ENCODE results near the gene ANKRD23. TPM values are rescaled to one million over a fixed set of nuclear protein-coding genes. Genes with fewer than 3 reads are reported as not detected.

ANKRD23 gene
- total RNA-seq, 1 experiment from 2014 or later, result 8.9 TPM

GRCh38 chr2:96825057-96825456, 18.8 kb downstream of the ANKRD23 start:
- Histone ChIP-seq H3K36me3 (ENCODE audit: low read depth) (0 out of 2 replicates have a peak, but pooled peaks cover 9% of the 10 kb centered on the region), H4K20me1 (ENCODE audit: insufficient read depth) (peaks cover 10% of the 10 kb centered on the region; the same call in 1 of the 2 replicates), H3K4me3 (no peak overlapping the region), H3K4me1 (replicated peaks; ENCODE audit: insufficient read depth) (peaks cover 10% of the 10 kb centered on the region; the same call in 1 of the 2 replicates), H2AFZ (no peak overlapping the region), H3K9me2 (ENCODE audit: insufficient read depth) (no peaks in the 10 kb centered on the region), H3K27me3 (ENCODE audit: insufficient read depth, low read depth) (no peaks in the 10 kb centered on the region), H3F3A (ENCODE audit: insufficient read depth, low read depth) (0 out of 2 replicates have a peak, but pooled peaks cover 10% of the 10 kb centered on the region), H3K9me3 (ENCODE audit: insufficient read depth, low read depth) (no peaks in the 10 kb centered on the region), H3K79me2 (ENCODE audit: low read depth) (peaks cover 26% of the 10 kb centered on the region), H3K4me2 (no peak overlapping the region), H3K27ac (no peak overlapping the region)
- no TSS peak for BruUV-seq (replicated peaks)
- ChIA-PET CTCF (interaction anchor here (1.4 kb wide), 1 partner anchor 32 kb away, joined by 3 read pairs; no protein-coding TSS in a partner anchor), POLR2A (ENCODE audit: unreplicated experiment) (no interaction called here)
- intact Hi-C loops (cut with micrococcal nuclease; ENCODE audit: unreplicated experiment), result no loop called here
- TF ChIP-seq, protein P1, sequence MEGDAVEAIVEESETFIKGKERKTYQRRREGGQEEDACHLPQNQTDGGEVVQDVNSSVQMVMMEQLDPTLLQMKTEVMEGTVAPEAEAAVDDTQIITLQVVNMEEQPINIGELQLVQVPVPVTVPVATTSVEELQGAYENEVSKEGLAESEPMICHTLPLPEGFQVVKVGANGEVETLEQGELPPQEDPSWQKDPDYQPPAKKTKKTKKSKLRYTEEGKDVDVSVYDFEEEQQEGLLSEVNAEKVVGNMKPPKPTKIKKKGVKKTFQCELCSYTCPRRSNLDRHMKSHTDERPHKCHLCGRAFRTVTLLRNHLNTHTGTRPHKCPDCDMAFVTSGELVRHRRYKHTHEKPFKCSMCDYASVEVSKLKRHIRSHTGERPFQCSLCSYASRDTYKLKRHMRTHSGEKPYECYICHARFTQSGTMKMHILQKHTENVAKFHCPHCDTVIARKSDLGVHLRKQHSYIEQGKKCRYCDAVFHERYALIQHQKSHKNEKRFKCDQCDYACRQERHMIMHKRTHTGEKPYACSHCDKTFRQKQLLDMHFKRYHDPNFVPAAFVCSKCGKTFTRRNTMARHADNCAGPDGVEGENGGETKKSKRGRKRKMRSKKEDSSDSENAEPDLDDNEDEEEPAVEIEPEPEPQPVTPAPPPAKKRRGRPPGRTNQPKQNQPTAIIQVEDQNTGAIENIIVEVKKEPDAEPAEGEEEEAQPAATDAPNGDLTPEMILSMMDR (conservative IDR thresholded peaks at IDR 0.05), result no peak
- TF ChIP-seq EZH2 (IDR thresholded peaks at IDR 0.05; ENCODE audit: low read depth), result no peak
- DNase-seq, result no peak

- H3K27ac ChIP-seq, result no peak overlapping the region
- CTCF ChIA-PET, result interaction anchor here (1.4 kb wide), 1 partner anchor 33 kb away, joined by 3 read pairs; no protein-coding TSS in a partner anchor
- peaks cover 11% of the 10 kb centered on the region; the same call in 1 of the 2 replicates for H4K20me1 ChIP-seq (ENCODE audit: insufficient read depth)
Measured at GRCh38 chr2:96824079-96824870, 19.5 kb downstream of the ANKRD23 start.

DNA sequence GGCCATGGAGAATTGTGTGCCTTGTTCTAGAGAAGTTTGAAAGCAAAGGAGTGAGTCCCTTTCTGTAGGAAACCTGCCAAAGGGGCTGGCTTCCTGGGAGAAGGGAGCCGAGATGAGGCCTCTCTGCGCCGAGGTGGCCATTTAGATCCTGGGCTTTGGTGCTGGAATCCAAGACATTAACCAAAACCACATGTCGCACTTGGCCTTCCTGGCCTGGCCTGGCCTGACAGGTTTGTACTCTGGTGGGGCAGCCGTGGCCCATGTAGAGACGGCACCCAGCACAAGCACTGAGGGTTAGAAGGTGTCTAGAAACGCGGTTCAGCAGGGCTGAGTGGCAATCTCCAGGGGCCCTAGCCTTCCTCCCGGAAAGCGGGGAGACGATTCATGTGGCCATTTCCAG, 20.6 kb downstream of the ANKRD23 start:
- intact Hi-C loops (cut with micrococcal nuclease; ENCODE audit: unreplicated experiment), result no loop called here
- no peaks in the 10 kb centered on the region for H3K9me2 ChIP-seq (ENCODE audit: insufficient read depth)
- no peak for DNase-seq
- CTCF ChIA-PET, result no interaction called here
- H2AFZ ChIP-seq, result no peak overlapping the region
- peaks cover 43% of the 10 kb centered on the region for H3K79me2 ChIP-seq (ENCODE audit: low read depth)
- POLR2A ChIA-PET (ENCODE audit: unreplicated experiment), result interaction anchor here (0.6 kb wide), 2 partner anchors 63 to 814 kb away, joined by 3 to 23 read pairs; no protein-coding TSS in a partner anchor
- H3K4me1 ChIP-seq (replicated peaks; ENCODE audit: insufficient read depth), result peaks cover 20% of the 10 kb centered on the region; the same call in 1 of the 2 replicates
- no peak overlapping the region for H3K4me2 ChIP-seq
- H3K27ac ChIP-seq, result no peak overlapping the region
- H4K20me1 ChIP-seq (ENCODE audit: insufficient read depth), result peaks cover 21% of the 10 kb centered on the region
- TF ChIP-seq, protein P1 (conservative IDR thresholded peaks at IDR 0.05), result no peak
- no peak for TF ChIP-seq EZH2 (IDR thresholded peaks at IDR 0.05; ENCODE audit: low read depth)
- 0 out of 2 replicates have a peak, but pooled peaks cover 9% of the 10 kb centered on the region for H3K36me3 ChIP-seq (ENCODE audit: low read depth)
- no peaks in the 10 kb centered on the region for H3K27me3 ChIP-seq (ENCODE audit: insufficient read depth, low read depth)
- H3F3A ChIP-seq (ENCODE audit: insufficient read depth, low read depth), result 0 out of 2 replicates have a peak, but pooled peaks cover 10% of the 10 kb centered on the region
- no TSS peak for BruUV-seq (replicated peaks)
- H3K9me3 ChIP-seq (ENCODE audit: insufficient read depth, low read depth), result no peaks in the 10 kb centered on the region
- H3K4me3 ChIP-seq, result no peak overlapping the region

More at GRCh38 chr2:96824079-96824870, 19.5 kb downstream of the ANKRD23 start:
- H3K36me3 ChIP-seq (ENCODE audit: low read depth), result 0 out of 2 replicates have a peak, but pooled peaks cover 9% of the 10 kb centered on the region
- no peaks in the 10 kb centered on the region for H3K9me3 ChIP-seq (ENCODE audit: insufficient read depth, low read depth)
- H3K4me1 ChIP-seq (replicated peaks; ENCODE audit: insufficient read depth), result peaks cover 10% of the 10 kb centered on the region; the same call in 1 of the 2 replicates
- intact Hi-C loops (cut with micrococcal nuclease; ENCODE audit: unreplicated experiment), result no loop called here
- no peaks in the 10 kb centered on the region for H3K27me3 ChIP-seq (ENCODE audit: insufficient read depth, low read depth)
- peaks cover 34% of the 10 kb centered on the region for H3K79me2 ChIP-seq (ENCODE audit: low read depth)
- no peak overlapping the region for H3K4me2 ChIP-seq
- BruUV-seq (replicated peaks), result no TSS peak
- no peak overlapping the region for H3K4me3 ChIP-seq
- POLR2A ChIA-PET (ENCODE audit: unreplicated experiment), result interaction anchor here (0.6 kb wide), 2 partner anchors 64 to 815 kb away, joined by 3 to 23 read pairs; no protein-coding TSS in a partner anchor
- no peak for DNase-seq
- no peak overlapping the region for H2AFZ ChIP-seq
- 0 out of 2 replicates have a peak, but pooled peaks cover 10% of the 10 kb centered on the region for H3F3A ChIP-seq (ENCODE audit: insufficient read depth, low read depth)
- no peaks in the 10 kb centered on the region for H3K9me2 ChIP-seq (ENCODE audit: insufficient read depth)
- TF ChIP-seq EZH2 (IDR thresholded peaks at IDR 0.05; ENCODE audit: low read depth), result no peak
- TF ChIP-seq, protein P1 (conservative IDR thresholded peaks at IDR 0.05), result no peak
